BLaER1 (cell line): ENCODE data around the gene ANKRD24.
"Not testable (repeated sequence)": the region's sequence is repeated elsewhere in the genome, so short reads cannot be mapped to it uniquely, and the experiment has no call there.

Experiments used
- H3K27ac ChIP-seq: shearing (Covaris generic); formaldehyde crosslinking; 2 replicates; pipeline ENCODE4 v1.8.1; 2022
- H3K27me3 ChIP-seq: shearing (Covaris generic); formaldehyde crosslinking; 2 replicates; pipeline ENCODE4 v1.8.1; 2022
- H3K36me3 ChIP-seq: shearing (Covaris generic); formaldehyde crosslinking; 2 replicates; pipeline ENCODE4 v1.8.1; 2022
- H3K4me1 ChIP-seq: shearing (Covaris generic); formaldehyde crosslinking; 2 replicates; pipeline ENCODE4 v1.8.1; 2022
- H3K4me2 ChIP-seq: shearing (Covaris generic); formaldehyde crosslinking; 2 replicates; pipeline ENCODE4 v1.8.1; 2022
- H3K4me3 ChIP-seq: shearing (Covaris generic); formaldehyde crosslinking; 2 replicates; pipeline ENCODE4 v1.8.1; 2022
- H3K9ac ChIP-seq: shearing (Covaris generic); formaldehyde crosslinking; 2 replicates; pipeline ENCODE4 v1.8.1; 2022
- H3K9me3 ChIP-seq: shearing (Covaris generic); formaldehyde crosslinking; 2 replicates; pipeline ENCODE4 v1.8.1; 2022
- H4K20me1 ChIP-seq: shearing (Covaris generic); formaldehyde crosslinking; 2 replicates; pipeline ENCODE4 v1.8.1; 2022
- Cebpa-rat ChIP-seq: shearing (Covaris generic); IDR thresholded peaks from 2 replicates; pipeline ENCODE4 v1.8.1; 2022

Gene ANKRD24

GRCh38 chr19:4210166-4210731, 27.8 kb downstream of the ANKRD24 start:
- H3K9me3 ChIP-seq = no peaks in the 10 kb centered on the region
- H3K4me1 ChIP-seq = peaks cover 9% of the 10 kb centered on the region; the same call in 1 of the 2 replicates
- no peaks in the 10 kb centered on the region for H3K27me3 ChIP-seq
- no peak overlapping the region for H3K4me3 ChIP-seq
- H3K27ac ChIP-seq = no peak overlapping the region
- no peak overlapping the region for H3K9ac ChIP-seq
- H4K20me1 ChIP-seq = no peaks in the 10 kb centered on the region
- H3K36me3 ChIP-seq = no peaks in the 10 kb centered on the region
- TF ChIP-seq Cebpa-rat = no peak
- no peak overlapping the region for H3K4me2 ChIP-seq

- Histone ChIP-seq H3K4me3 (no peak overlapping the region), H3K27ac (no peak overlapping the region)
- TF ChIP-seq Cebpa-rat = no peak
Observed at GRCh38 chr19:4213116-4213515, 30.6 kb downstream of the ANKRD24 start.

GRCh38 chr19:4215807-4216206, 33.3 kb downstream of the ANKRD24 start:
- H3K9ac ChIP-seq = no peak overlapping the region
- no peaks in the 10 kb centered on the region for H4K20me1 ChIP-seq
- peaks cover 9% of the 10 kb centered on the region; the same call in 1 of the 2 replicates for H3K4me1 ChIP-seq
- no peak overlapping the region for H3K27ac ChIP-seq
- H3K27me3 ChIP-seq = no peaks in the 10 kb centered on the region
- no peaks in the 10 kb centered on the region for H3K36me3 ChIP-seq
- H3K9me3 ChIP-seq = peaks cover 12% of the 10 kb centered on the region; the same call in 1 of the 2 replicates
- TF ChIP-seq Cebpa-rat = no peak
- H3K4me2 ChIP-seq = no peak overlapping the region
- H3K4me3 ChIP-seq = no peak overlapping the region

More at GRCh38 chr19:4213116-4213515, 30.6 kb downstream of the ANKRD24 start:
- Histone ChIP-seq H3K4me2 (no peak overlapping the region), H3K9me3 (peaks cover 12% of the 10 kb centered on the region; the same call in 1 of the 2 replicates), H4K20me1 (no peaks in the 10 kb centered on the region), H3K36me3 (no peaks in the 10 kb centered on the region), H3K27me3 (no peaks in the 10 kb centered on the region), H3K9ac (no peak overlapping the region), H3K4me1 (peaks cover 9% of the 10 kb centered on the region; the same call in 1 of the 2 replicates)

- Histone ChIP-seq H3K4me1 (peaks cover 9% of the 10 kb centered on the region; the same call in 1 of the 2 replicates), H4K20me1 (no peaks in the 10 kb centered on the region), H3K9me3 (peaks cover 12% of the 10 kb centered on the region; the same call in 1 of the 2 replicates), H3K27me3 (no peaks in the 10 kb centered on the region), H3K9ac (no peak overlapping the region), H3K36me3 (no peaks in the 10 kb centered on the region), H3K4me2 (no peak overlapping the region), H3K4me3 (no peak overlapping the region), H3K27ac (no peak overlapping the region)
- no peak for TF ChIP-seq Cebpa-rat
Observed at GRCh38 chr19:4216846-4217245, 34.4 kb downstream of the ANKRD24 start.

GRCh38 chr19:4217429-4218264, 35.2 kb downstream of the ANKRD24 start:
- Histone ChIP-seq H4K20me1 (no peaks in the 10 kb centered on the region), H3K4me1 (peaks cover 15% of the 10 kb centered on the region), H3K9me3 (peaks cover 12% of the 10 kb centered on the region; the same call in 1 of the 2 replicates), H3K27ac (no peak overlapping the region), H3K4me2 (no peak overlapping the region), H3K27me3 (no peaks in the 10 kb centered on the region), H3K36me3 (no peaks in the 10 kb centered on the region), H3K9ac (no peak overlapping the region), H3K4me3 (no peak overlapping the region)
- TF ChIP-seq Cebpa-rat = no peak

GRCh38 chr19:4218523-4218922, 36.0 kb downstream of the ANKRD24 start:
- H3K4me3 ChIP-seq, H3K27ac ChIP-seq, H3K9ac ChIP-seq, H3K4me2 ChIP-seq, H3K27me3 ChIP-seq, H3K36me3 ChIP-seq, H4K20me1 ChIP-seq: not testable (repeated sequence)
- peaks cover 12% of the 10 kb centered on the region; the same call in 1 of the 2 replicates for H3K9me3 ChIP-seq
- peaks cover 19% of the 10 kb centered on the region for H3K4me1 ChIP-seq

GRCh38 chr19:4220188-4220587, 37.7 kb downstream of the ANKRD24 start:
- Histone ChIP-seq H3K9ac (no peak overlapping the region), H3K4me3 (no peak overlapping the region), H4K20me1 (no peaks in the 10 kb centered on the region), H3K27me3 (no peaks in the 10 kb centered on the region), H3K9me3 (peaks cover 12% of the 10 kb centered on the region; the same call in 1 of the 2 replicates), H3K4me1 (peaks cover 10% of the 10 kb centered on the region), H3K4me2 (no peak overlapping the region), H3K27ac (no peak overlapping the region), H3K36me3 (no peaks in the 10 kb centered on the region)
- no peak for TF ChIP-seq Cebpa-rat

- no peaks in the 10 kb centered on the region for H3K36me3 ChIP-seq
- no peaks in the 10 kb centered on the region for H3K9me3 ChIP-seq
- no peak overlapping the region for H3K9ac ChIP-seq
- no peaks in the 10 kb centered on the region for H4K20me1 ChIP-seq
- no peak for TF ChIP-seq Cebpa-rat
- H3K4me2 ChIP-seq = no peak overlapping the region
- H3K4me3 ChIP-seq = no peak overlapping the region
- no peaks in the 10 kb centered on the region for H3K27me3 ChIP-seq
- H3K27ac ChIP-seq = no peak overlapping the region
- H3K4me1 ChIP-seq = peaks cover 20% of the 10 kb centered on the region
Observed at GRCh38 chr19:4224470-4224869, 42.0 kb downstream of the ANKRD24 start.

GRCh38 chr19:4225885-4226284, 43.4 kb downstream of the ANKRD24 start:
- no peak overlapping the region for H3K4me2 ChIP-seq

GRCh38 chr19:4227771-4228170, 45.3 kb downstream of the ANKRD24 start:
- H3K36me3 ChIP-seq = no peaks in the 10 kb centered on the region
- H3K4me1 ChIP-seq = peaks cover 15% of the 10 kb centered on the region
- H3K4me2 ChIP-seq = no peak overlapping the region
- no peak for TF ChIP-seq Cebpa-rat
- no peak overlapping the region for H3K9ac ChIP-seq
- no peak overlapping the region for H3K4me3 ChIP-seq
- no peaks in the 10 kb centered on the region for H4K20me1 ChIP-seq
- H3K27ac ChIP-seq = no peak overlapping the region
- H3K27me3 ChIP-seq = no peaks in the 10 kb centered on the region
- H3K9me3 ChIP-seq = no peaks in the 10 kb centered on the region

More at GRCh38 chr19:4225885-4226284, 43.4 kb downstream of the ANKRD24 start:
- Histone ChIP-seq H3K9me3 (no peaks in the 10 kb centered on the region), H3K36me3 (no peaks in the 10 kb centered on the region), H3K4me1 (peaks cover 23% of the 10 kb centered on the region), H3K9ac (no peak overlapping the region), H4K20me1 (no peaks in the 10 kb centered on the region), H3K4me3 (no peak overlapping the region), H3K27me3 (no peaks in the 10 kb centered on the region), H3K27ac (no peak overlapping the region)
- TF ChIP-seq Cebpa-rat = no peak
